ENCODE measurements around the gene PRUNE2.

DNA sequence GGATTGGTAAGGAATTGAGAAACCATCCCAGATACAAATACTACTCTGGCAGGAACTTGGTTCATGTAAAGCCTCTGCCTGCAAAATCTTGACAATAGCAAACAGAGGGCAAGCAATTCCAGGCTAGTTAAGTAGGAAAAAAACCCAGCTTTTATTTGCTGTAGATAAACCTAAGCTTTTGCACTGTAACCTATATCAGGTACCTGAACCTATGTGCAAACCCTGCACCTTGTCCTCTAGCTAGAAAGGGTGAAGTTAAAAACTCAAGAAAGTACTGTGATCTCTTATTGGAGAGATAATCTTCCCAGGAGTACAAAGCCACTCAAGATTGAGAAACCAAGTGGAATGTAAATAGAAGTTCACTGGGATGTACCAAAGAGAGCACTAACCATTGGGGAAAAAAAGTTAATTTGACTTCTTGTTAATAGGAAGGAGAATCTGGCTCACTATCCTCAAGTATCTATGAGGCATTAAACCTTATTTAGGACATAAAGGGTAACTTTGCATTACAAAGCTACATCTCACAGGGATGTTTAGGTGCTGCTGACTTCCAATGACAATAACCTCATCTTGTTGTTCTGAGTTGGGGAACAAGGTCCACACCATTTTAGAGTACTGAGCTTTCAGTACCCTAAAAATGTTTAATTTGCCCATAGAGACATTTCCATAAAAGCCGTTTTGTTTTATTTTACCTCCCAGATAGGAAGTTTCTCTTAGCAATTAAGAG, 215.5 kb downstream of the PRUNE2 start:
- TF ChIP-seq, protein P1, sequence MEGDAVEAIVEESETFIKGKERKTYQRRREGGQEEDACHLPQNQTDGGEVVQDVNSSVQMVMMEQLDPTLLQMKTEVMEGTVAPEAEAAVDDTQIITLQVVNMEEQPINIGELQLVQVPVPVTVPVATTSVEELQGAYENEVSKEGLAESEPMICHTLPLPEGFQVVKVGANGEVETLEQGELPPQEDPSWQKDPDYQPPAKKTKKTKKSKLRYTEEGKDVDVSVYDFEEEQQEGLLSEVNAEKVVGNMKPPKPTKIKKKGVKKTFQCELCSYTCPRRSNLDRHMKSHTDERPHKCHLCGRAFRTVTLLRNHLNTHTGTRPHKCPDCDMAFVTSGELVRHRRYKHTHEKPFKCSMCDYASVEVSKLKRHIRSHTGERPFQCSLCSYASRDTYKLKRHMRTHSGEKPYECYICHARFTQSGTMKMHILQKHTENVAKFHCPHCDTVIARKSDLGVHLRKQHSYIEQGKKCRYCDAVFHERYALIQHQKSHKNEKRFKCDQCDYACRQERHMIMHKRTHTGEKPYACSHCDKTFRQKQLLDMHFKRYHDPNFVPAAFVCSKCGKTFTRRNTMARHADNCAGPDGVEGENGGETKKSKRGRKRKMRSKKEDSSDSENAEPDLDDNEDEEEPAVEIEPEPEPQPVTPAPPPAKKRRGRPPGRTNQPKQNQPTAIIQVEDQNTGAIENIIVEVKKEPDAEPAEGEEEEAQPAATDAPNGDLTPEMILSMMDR (IDR thresholded peaks at IDR 0.05), result no peak
- TF ChIP-seq POLR2AphosphoS5 (IDR thresholded peaks at IDR 0.05), result no peak

Data from breast epithelium (tissue), 3 donors.